Measurements from ENCODE around the gene MEA1.

GRCh38 chr6:43021270-43022047, 7.7 kb upstream of the MEA1 start, which contains the start of gene RRP36:
- no peak for TF ChIP-seq CTCF (conservative IDR thresholded peaks at IDR 0.05; ENCODE audit: low read length)
- TF ChIP-seq EZH2phosphoT487 (IDR thresholded peaks at IDR 0.05; ENCODE audit: borderline replicate concordance, low read depth, low read length), result no peak

All from OCI-LY7 (cell line).